ENCODE results near the gene PROK2. TPM values are rescaled to one million over a fixed set of nuclear protein-coding genes. Genes with fewer than 3 reads are reported as not detected.

The PROK2 gene
- total and polyA plus RNA-seq, 8 donors, result 0.58 to 5.7 (median 1.1) TPM; not detected in 5

DNA sequence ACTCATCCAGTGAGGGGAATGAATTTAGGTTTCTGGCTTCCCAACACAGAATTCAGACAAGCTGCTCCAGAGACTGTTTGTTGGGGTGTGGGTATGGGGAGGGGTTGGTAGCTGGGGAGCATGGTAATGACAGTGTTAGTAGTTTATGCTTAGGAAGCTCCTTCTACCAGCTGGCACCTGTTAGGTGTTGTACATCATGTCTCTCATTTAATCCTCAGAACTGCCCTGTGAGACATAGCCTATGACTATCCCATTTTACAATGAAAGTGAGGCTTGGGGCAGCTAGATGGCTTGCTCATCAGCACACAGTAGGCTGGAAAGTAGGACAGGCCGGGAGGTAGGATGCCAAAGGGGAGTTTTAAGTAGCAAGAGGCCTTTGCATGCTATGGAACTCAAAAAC, 62.3 kb downstream of the PROK2 start:
- Histone ChIP-seq H3K36me3 (no peaks in the 10 kb centered on the region), H3K4me1 (peaks cover 17 to 40% (median 25%) of the 10 kb centered on the region in 4 donors), H3K27ac (peak overlapping the region in 1 of 5 donors; percentile 38), H3K27me3 (no peaks in the 10 kb centered on the region), H3K9me3 (no peaks in the 10 kb centered on the region), H3K4me3 (no peak overlapping the region)
- TF ChIP-seq EP300 (IDR thresholded peaks at IDR 0.05) (no peak), POLR2AphosphoS5 (IDR thresholded peaks at IDR 0.05) (no peak), POLR2A (IDR thresholded peaks at IDR 0.05) (no peak)
- TF ChIP-seq, protein P1, sequence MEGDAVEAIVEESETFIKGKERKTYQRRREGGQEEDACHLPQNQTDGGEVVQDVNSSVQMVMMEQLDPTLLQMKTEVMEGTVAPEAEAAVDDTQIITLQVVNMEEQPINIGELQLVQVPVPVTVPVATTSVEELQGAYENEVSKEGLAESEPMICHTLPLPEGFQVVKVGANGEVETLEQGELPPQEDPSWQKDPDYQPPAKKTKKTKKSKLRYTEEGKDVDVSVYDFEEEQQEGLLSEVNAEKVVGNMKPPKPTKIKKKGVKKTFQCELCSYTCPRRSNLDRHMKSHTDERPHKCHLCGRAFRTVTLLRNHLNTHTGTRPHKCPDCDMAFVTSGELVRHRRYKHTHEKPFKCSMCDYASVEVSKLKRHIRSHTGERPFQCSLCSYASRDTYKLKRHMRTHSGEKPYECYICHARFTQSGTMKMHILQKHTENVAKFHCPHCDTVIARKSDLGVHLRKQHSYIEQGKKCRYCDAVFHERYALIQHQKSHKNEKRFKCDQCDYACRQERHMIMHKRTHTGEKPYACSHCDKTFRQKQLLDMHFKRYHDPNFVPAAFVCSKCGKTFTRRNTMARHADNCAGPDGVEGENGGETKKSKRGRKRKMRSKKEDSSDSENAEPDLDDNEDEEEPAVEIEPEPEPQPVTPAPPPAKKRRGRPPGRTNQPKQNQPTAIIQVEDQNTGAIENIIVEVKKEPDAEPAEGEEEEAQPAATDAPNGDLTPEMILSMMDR (IDR thresholded peaks at IDR 0.05), result no peak
- DNase-seq, result no peak
- intact Hi-C loops (cut with DNase I; ENCODE audit: low total_unique reads), result no loop called here
- WGBS, 5 donors, result 93 to 100% (median 98%) methylated on average over 1 of the region's 1 CpG

Small RNAs within 50 kb of the gene (small RNA-seq; reads per million reads assigned to genes)
- 0 reads per million in 4 donors for gene RN7SL271P

Other genes with a start within 250 kb of the PROK2 start
- 100 to 1,000 TPM; 109 to 215 (median 159) TPM for gene FOXP1, start 201.4 kb downstream of the PROK2 start, total RNA-seq
- 10 to 100 TPM; 12.3 to 20.5 (median 15.6) TPM for gene FOXP1, start 201.4 kb downstream of the PROK2 start, polyA plus RNA-seq
- gene EIF4E3, start 59.7 kb downstream of the PROK2 start, total RNA-seq, result 10 to 100 TPM in 4 of 5 donors, 1 to 10 TPM in 1; 4.1 to 25.9 (median 14.0) TPM
- 10 to 100 TPM in 2 of 3 donors, 1 to 10 TPM in 1; 7.9 to 15.9 (median 15.0) TPM for gene EIF4E3, start 59.7 kb downstream of the PROK2 start, polyA plus RNA-seq
- gene GPR27, start 31.3 kb downstream of the PROK2 start, total RNA-seq, result 1 to 10 TPM in 3 of 5 donors, under 1 TPM in 1, not detected in 1; 0.45 to 5.1 (median 2.7) TPM
- gene GPR27, start 31.3 kb downstream of the PROK2 start, polyA plus RNA-seq, result 1 to 10 TPM; 1.1 to 3.1 (median 1.4) TPM

All from stomach (tissue), 9 donors.